Stimulated activated CD4-positive, alpha-beta T cell treated with anti-CD3 and anti-CD28 coated beads, Interleukin-1b, Interleukin-23, amount 100 ng/mL, for 4 hours (primary cell): Measurements from ENCODE around the gene TLE1.
A peak's percentile ranks its signal among the peaks of the same experiment; 100 is the strongest.
"Not testable (repeated sequence)": the region's sequence is repeated elsewhere in the genome, so short reads cannot be mapped to it uniquely, and the experiment has no call there.

Experiments
- DNase-seq, 2 donors: peaks; one replicate each; pipeline ENCODE4 v3.0.0-alpha.2; 2020; ENCODE audit warnings: low read depth in 2 of 2

The TLE1 gene

DNA sequence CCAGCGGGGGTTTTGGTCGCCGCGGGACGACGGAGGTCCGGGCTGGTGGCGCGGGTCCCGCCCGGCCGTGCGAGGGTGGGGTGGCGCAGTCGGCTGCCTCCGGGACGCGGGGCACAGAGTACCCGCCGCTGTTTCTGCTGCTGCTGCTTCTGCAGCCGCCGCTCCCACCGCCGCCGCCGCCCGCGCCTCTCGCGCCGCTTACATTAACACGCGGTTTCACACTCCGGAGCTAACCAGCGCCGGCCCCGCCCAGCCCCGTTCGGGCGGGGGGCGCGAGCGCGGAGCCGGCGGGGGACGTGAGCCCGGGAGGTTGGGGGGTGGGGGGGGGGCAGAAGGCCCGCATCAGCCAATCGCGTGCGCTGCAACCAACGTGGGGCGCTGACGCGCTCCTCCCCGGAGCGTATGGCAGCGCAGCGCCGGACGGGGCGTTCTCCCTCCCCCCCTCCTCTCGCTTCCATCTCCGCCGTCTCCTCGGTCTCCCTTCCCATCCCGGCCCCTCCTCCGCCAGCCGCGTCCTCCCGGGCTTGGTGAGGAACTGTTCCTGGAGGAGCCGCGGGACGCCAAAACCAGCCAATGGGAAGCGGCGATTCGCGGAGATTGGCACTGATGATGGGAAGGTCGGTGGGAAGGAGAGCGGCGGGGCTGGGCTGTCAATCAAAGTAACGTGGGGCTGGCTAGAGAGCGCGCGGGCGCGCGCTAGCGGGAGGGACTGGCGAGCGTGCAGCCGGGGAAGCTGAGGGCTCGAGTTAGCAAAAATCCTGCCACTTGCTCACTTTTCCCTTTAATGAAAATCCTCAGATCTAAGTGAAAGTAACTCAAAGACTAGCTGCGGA is at the start of gene TLE1:
Gene TLE1 (minus strand): TSS at position 205 of the 833 bp plus-strand sequence. CDS start 1,307 bp downstream, outside the sequence.
- DNase-seq = peak; percentile 52 to 70

DNA sequence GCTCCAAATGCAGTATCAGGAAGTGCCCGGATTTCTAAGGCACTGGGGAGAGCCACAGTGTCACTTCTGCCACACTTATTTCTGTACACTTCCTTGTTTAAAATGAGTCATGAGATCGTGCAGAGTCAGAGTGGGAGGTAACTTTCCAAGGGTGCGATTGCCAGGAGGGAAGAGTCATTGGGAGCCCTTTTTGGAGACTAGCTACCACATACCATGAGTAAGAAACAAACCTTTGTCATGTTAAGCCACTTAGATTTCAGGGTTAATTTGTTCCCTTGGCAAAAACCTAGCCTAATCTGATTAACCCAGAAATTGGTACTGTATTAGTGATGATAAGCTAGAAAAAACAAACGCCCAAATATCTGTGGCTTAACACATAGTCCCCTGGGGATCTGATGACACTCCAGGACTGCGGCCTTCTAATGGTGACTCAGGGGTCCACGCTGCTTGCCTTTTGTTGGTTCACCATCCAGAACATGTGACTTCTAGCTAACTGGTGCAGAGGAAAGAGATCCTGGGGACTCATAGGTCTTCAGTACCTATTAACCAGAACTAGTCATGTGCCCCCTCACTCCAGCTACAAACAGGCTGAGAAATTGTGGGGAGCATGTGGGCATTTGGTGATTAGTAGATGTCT is 48.6 kb upstream of the TLE1 start:
- no peak for DNase-seq

DNA sequence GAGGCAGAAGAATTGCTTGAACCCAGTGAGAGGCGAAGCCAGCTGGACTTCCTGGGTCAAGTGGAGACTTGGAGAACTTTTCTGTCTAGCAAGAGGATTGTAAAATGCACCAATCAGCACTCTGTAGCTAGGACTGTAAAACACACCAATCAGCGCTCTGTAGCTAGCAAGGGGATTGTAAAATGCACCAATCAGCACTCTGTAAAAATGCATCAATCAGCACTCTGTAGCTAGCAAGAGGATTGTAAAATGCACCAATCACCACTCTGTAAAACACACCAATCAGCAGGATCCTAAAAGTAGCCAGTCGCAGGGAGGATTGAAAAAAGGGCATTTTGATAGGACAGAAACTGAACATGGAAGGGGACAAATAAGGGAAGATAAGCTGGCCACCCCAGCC is 41.2 kb upstream of the TLE1 start:
- not testable (repeated sequence) for DNase-seq

DNA sequence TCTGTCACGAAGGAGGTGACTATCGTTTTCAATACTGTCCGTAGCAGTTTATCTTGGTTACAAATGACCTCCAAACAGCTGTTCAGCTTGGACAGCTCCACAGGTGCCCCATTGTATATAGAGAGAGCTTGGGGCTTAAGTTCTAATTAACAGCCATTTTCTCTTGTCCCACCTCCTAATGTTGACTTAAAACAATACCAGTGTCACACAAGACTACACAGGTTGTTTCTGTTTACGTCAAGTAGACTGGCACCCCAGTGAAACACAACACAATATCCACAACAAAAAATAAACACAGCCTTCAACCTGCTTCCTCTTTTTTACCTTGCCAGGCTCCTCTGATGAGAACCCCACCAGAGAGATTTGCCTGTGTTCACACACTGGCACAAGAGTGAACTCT is 39.8 kb upstream of the TLE1 start:
- DNase-seq = no peak

DNA sequence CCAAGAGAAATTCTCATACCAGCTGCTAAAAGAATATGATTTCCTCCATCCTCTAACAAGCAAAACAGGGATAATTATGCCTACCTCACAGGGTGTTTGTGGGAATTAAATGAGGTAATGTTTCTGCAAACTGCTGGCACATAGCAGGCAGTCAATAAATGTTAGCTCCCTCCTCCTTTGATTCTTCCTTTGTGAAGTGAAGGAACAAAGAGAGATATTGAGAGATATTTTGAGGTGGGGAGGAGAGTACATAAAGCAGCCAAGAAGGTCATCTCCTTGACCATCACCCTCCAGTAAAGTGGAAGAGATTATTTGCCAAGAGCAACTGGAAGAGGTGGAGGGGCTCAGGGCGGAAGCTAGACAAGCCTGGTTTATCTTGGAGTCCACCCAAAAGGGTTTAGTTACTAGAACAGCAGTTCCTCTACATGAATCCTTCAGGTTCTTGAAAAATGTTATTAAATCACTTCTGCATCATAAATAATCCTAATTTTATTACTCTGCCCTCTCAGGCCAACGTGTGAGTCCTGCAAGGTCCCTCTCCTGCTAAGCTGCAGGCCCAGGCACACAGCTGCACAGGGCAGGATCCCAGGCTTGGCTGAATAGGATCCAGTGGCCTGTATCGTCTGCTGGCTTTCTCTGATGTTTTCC is 35.0 kb upstream of the TLE1 start:
- DNase-seq = no peak

DNA sequence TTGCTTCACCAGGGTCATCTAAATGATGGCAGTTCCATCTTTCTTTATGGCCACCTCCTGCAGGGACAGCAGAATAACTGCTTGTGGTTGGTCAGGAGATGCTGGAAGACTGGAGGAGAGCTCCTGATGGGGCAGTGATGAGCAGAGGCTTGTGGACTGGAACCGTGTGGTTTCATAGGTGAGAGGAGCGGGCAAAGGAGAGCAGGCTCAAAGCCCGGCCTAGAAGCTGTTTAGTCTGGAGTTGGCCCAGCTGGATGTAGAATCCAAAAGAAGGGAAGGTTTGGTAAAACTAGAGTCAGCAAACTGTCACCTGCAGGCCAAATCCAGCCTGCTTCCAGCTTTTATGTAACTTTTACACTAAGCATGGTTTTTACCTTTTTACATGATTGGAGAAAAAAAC is 32.9 kb upstream of the TLE1 start:
- DNase-seq = no peak

DNA sequence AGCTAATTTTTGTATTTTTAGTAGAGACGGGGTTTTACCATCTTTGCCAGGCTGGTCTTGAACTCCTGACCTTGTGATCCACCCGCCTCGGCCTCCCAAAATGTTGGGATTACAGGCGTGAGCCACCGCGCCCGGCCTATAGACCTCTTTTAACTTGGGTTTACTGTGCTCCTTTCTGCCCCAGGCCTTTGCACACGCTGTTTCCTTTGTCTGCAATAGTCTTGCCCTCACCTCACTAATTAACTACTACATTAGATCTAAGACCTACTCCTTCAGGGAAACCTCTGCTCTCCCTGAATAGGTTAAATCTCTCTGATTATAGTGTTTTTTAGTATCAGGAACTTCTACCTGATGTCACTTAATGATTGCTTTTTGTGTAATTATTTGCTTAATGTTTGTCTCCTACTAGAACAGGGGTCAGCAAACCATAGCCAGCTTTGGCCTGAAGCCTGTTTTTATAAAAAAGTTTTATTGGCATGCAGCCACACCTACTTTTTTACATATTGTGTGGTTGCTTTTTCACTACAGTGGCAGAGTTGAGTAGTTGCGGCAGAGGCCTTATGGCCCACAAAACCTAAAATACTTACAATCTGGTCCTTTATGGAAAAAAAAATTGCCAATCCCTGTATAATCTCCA is 31.2 kb upstream of the TLE1 start:
- no peak for DNase-seq

DNA sequence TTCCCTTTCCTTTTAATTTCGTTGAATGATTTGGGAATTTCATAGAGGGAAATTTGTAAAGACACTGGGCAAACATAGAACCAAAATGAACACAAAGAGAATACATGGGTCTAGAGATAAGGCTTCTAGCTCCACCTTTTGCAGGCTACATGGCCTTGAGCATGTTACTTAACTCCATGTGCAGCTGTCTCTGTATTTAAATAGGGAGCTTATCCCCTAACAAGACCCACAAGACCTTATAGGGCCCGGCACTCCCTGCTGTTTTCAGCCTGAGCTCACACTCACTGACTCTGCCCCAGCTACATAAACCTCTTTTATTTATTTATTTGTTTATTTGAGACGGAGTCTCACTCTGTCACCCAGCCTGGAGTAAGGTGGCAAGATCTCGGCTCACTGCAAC is 30.6 kb upstream of the TLE1 start:
- DNase-seq = no peak

DNA sequence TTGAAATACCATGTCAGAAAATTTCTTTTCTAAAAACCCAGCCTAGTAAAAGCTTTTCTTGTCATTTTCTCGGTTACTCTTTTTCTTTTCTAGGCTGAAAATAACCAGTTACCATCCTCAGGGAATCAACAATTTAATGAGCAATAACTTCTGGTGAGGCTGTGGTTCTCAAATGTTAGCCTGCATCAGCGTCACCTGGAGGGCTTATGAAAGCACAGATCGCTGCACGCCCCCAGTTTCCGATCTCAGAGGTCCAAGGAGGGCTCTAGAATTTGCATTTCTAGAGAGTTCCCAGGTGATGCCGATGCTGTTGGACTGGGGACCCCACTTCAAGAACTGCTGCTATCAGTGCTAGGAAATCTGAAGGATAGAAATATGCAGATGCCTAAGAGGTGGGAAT is 28.9 kb upstream of the TLE1 start:
- no peak for DNase-seq

DNA sequence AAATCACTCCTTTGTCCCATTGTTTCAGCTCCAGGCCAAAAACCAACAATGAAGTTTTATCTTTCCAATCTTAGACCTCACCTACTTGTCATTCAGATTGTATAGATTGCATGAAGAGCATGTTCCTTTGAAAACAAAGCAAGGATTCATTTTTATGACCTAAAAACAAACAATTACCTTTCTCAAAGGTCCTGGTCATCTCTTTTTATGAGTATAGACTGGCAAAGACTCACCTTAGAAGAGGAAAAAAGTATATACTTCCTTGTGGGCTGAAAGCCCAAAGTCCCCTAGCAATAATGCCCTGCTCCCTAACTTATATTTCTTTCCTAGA is 28.4 kb upstream of the TLE1 start:
- DNase-seq = no peak

DNA sequence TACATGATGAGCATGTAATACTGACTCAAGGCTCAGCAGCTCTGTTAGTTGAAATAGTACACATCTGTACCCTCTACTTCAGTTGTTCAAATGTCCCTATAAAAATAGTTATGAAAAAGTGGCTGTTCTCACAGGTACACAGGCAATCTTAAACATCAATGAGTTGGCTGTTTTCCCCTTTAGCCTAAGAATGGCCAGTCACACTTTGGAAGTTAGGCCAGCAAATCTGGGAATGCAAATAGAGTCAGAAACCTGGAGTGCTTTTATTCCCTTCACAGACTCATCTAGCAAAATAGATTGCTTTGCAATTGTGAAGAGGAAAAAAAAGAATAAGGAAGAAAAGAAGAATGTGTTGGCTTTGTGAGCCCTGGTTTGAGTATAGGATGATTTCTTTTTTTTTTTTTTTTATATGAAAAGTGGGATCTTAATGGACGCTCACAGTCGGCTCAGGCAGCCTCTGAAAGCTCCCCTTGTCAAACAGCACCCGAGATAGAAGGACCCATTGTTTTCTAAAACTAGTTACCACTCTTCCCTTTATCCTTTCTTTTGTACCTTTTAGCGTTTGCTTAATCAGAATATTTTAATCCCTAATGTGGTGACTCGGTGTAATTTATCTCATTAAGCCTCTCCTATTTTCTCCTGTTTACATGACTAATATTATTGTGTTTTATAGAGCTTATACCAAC is 27.9 kb upstream of the TLE1 start:
- DNase-seq = no peak

DNA sequence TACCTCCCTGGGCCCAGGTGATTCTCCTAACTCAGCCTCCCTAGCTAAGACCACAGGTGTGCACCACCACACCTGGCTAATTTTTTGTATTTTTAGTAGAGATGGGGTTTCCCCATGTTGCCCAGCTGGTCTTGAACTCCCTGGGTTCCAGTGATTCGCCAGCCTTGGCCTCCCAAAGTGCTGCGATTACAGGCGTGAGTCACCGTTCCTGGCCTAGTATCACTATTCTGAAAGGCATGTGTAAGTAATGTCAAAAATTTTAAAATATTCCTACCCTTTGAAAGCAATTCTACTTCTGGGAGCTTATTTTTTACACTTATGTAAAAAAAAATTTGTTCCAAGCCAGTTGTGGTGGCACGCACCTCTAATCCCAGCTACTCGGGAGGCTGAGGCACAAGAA is 27.1 kb upstream of the TLE1 start:
- no peak for DNase-seq

DNA sequence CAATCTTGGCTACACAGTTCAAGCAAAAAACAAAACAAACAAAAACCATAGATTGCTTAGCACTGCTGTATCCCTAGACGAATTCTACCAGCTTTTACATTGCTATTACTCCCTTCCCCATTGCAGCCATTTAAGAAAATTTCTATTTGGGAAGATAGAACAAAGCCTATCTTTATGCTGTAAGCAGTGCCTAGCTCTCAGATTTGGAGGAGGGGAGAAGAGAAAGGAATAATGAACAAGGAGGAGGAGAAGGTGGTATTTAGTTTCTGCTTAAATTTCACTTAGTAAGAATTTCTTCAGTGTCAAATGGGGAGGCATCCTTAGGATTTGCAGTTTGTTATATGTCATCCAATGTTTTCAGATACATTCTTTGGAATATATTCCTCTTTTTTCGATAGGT is 16.2 kb upstream of the TLE1 start:
- DNase-seq = no peak

DNA sequence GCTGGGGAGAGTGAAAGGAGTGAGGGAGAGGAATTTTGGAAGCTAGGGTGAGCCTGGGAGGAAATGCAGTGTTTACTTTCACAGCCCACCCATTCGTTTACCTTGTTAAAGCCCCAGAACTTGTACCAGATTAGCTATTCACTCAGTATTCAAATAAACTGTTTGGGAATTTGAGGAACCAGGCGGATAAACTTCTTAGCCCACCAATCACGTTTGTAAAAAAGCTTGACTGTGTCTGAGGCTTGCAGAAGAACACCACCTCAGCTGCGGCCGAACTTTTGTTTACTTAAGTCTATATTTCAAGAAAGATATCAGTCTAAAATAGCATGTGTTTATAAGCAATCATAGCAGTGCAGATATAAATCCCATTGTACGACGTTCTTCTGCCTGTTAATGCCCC is 5.2 kb upstream of the TLE1 start:
- DNase-seq = no peak

DNA sequence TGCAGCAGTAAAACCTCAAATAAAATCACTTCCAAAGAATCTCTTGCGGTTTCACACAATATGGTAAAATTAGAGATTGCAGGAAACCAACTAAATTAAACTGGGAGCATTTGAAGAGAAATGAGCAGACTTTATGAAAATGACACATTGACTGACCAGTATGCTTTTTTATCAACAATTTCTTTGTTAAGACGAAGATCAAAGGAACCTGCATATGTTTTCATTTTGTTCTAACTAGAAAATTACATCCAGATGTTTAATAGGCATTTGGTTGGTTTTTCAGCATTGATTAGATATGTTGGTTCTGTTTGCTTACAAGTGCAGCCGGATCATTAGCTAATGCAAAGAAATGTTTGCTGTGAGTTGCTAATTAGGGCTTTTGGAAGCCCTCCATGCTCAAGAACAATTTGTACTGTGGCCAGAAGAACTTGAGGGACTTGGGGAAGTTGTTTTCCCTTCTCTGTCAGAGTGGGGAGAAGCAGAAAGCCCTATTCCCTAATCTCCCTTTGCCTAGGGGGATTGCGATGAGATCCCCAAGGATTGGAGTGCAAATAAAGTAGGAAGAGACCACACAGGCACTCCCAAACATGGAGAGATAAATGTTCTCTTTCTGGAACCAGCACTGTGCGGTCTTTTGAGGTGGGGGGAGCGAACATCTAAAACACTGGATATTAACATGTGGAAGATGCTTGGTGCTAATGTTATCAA is 4.5 kb upstream of the TLE1 start:
- no peak for DNase-seq

DNA sequence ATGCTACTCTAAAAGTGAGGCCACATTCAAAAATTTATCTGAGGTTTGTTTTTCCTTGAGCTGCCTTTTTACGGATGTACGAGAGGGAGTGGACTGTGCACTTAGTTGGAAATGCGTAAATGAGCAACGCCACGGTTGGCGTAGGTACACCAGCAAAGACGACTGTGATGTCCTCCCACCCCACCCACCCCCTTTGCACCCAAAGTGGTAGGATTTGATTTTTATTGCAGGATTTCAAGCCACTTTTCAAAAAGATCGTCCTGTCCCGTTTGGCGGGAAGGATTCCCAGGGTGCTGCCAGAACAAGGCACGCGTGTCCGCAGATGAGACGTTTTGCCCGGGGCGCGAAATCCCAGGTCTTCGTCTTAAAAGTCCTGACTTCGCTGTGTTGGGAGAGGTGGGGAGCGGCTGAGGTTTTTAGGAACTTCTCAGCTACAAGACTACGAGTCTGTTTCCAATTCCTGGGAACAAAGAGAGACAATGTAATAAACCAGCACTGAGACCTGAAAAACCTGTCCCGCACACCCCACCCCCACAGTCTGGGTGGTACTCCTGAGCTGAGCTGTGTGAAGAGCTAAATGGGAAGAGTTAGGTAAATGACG is 1.0 kb upstream of the TLE1 start:
- no peak for DNase-seq

DNA sequence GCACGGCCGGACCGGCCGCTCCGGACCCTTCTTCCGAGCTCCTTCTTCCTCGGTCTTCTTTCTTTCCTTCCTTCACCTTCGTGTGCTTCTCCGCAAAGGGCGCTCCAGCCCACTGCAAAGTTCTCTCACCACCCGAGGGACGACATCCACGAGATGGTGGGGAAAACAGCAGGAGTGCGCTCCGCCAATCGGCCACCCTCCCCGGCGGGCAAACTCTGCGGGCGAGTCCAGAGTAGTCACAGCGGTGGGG is 329 bp downstream of the TLE1 start:
- not testable (repeated sequence) for DNase-seq

DNA sequence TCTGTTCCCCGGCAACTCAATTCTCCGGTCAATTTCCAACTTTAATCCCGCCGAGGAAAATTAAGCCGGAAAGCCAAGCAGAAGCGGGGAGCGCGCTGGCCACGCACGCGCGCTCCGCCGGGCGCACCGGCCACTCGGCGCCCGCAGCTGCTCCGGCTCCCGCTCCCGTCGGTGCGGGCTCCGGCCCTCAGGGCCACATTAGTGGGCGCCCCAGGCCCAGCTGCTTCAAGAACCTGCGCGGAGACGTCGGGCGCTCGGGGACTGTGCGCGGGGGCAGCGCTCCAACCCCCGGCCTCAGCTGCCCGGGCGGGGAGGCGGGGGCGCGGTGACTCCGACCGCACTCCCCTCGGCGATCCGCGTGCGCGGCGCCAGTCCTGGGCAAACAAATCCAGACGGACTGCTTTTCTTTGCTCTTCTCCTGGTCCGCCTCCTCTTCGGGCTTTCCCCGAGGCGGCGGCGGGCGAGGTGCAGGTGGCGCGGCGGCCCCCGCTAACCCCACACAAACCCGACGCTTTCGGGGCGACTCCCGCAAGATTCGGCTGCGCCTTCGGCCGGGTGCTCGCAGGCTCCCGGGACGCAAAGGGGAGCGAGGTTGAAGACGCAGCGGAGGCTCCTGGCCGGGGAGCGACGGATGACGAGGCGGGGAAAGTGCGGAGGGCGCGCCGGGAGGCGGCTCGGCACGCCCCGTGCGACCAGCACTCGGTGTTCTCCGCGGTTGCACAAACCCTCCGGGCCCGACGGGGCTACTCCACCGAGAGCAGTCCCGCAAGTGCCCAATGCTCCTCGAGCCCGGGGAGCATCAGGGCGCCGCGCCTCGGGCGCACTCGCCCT is 870 bp downstream of the TLE1 start:
- not testable (repeated sequence) for DNase-seq

DNA sequence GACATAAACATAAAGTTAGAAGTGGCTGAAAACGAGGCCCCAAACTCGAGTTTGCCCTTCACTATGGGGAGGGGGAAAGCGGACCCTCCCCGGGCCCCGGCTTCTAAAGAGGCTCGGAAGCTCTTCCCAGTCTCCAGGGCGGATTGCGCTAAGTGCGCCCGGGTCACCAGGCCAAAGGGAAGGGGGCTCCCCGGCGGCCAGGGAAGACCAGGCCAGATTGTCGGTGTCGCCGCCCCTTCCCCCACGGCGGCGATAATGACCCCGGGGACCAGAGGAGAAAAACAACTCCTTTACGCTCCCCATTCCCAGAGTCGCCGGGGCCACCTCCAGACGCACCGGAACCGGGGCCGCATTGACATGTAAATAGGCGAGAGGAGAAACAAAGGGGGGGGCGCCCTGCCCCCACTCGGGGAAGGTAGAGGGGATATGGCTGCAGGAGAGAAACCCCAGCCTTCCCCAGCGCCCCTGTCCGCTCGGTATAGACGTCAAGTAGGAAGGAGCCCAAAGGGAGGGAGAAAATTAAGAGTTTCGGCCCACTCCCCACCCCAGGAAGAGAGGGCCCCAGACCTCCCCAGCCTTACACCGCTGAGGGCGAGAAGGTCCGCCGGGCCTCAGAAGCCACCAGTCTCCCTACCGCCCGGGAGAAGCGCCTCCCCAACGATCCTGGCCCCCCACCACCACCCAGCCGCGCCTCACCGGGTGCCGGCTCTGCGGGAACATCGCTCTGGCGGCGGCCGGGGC is 1.7 kb downstream of the TLE1 start:
- DNase-seq = no peak
